ENCODE results near the gene BPNT1.

BPNT1 gene

DNA sequence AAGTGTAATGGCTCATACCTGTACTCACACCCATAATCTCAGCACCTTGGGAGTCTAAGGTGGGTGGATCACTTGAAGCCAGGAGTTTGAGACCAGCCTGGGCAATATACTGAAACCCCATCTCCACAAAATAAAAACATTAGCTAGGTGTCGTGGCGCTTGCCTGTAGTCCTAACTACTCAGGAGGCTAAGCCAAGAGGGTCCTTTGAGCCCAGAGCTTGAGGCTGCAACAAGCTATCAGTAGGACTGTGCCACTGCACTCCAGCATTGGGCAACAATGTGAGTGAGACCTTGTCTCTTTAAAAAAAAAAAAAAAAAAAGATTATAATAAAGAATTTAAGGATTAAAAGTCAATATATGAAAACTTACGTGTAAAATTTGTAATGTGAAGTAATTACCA, 11.7 kb downstream of the BPNT1 start:
- H3K36me3 ChIP-seq (ENCODE audit: control insufficient read depth, low read length), result peaks cover 74% of the 10 kb centered on the region

DNA sequence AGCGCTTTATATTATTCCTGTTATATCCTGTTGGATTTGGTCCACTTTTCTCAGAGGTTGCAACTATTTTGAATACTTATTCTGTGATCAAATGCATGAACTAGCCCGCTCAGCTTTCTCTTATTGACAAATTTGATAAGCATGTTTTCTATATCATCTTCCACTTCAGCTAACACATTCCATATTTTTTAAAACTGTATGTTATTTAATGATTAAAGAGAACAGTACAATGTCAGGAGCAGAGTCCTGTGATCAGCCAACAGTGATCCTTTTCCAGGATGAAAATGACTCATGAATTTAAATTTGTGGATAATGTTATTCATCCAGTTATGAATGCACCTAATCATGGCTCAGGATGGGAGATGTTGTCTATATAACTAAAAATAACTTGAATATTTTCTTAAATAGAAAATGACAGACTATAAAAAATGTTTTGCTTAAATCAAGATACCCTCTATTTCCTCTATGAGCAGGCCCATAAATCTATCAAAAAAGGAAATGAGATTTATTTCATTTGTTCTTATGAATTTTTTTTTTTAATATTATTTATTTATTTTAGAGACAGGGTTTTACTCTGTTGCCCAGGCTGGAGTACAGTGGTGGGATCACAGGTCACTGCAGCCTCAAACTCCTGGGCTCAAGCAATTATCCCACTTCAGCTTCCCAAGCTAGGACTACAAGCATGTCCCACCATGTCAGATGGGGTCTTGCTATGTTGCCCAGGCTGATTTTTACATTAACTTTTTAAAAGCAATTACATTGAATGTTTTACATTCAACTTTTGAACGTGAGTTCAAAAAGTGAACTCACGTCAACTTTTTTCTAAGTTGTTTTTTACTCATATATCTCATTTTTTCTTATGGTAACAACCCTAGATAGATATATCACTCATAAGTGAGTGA, 12.5 kb downstream of the BPNT1 start:
- H3K27me3 ChIP-seq (ENCODE audit: control insufficient read depth, low read length), result no peaks in the 10 kb centered on the region
- H3F3A ChIP-seq (ENCODE audit: control insufficient read depth, insufficient read depth), result 0 out of 2 replicates have a peak, but pooled peaks cover 4% of the 10 kb centered on the region
- TF ChIP-seq, protein P1, sequence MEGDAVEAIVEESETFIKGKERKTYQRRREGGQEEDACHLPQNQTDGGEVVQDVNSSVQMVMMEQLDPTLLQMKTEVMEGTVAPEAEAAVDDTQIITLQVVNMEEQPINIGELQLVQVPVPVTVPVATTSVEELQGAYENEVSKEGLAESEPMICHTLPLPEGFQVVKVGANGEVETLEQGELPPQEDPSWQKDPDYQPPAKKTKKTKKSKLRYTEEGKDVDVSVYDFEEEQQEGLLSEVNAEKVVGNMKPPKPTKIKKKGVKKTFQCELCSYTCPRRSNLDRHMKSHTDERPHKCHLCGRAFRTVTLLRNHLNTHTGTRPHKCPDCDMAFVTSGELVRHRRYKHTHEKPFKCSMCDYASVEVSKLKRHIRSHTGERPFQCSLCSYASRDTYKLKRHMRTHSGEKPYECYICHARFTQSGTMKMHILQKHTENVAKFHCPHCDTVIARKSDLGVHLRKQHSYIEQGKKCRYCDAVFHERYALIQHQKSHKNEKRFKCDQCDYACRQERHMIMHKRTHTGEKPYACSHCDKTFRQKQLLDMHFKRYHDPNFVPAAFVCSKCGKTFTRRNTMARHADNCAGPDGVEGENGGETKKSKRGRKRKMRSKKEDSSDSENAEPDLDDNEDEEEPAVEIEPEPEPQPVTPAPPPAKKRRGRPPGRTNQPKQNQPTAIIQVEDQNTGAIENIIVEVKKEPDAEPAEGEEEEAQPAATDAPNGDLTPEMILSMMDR (IDR thresholded peaks at IDR 0.05; ENCODE audit: low read depth, low read length, poor library complexity, severe bottlenecking), result no peak
- TF ChIP-seq EZH2phosphoT487 (IDR thresholded peaks at IDR 0.05; ENCODE audit: borderline replicate concordance, low read length), result no peak
- peaks cover 62% of the 10 kb centered on the region for H3K79me2 ChIP-seq (ENCODE audit: control insufficient read depth, low read length)
- H3K4me3 ChIP-seq (ENCODE audit: low read length), result no peak overlapping the region
- no peaks in the 10 kb centered on the region for H4K20me1 ChIP-seq (ENCODE audit: control insufficient read depth, insufficient read depth, low read depth, low read length)
- no peaks in the 10 kb centered on the region for H3K4me1 ChIP-seq (ENCODE audit: control insufficient read depth, low read length)
- H3K9me2 ChIP-seq (replicated peaks; ENCODE audit: control insufficient read depth, low read length), result no peaks in the 10 kb centered on the region
- H3K9me3 ChIP-seq (ENCODE audit: control insufficient read depth, insufficient read depth, low read length), result no peaks in the 10 kb centered on the region
- peaks cover 76% of the 10 kb centered on the region for H3K36me3 ChIP-seq (ENCODE audit: control insufficient read depth, low read length)
- no peak overlapping the region for H3K27ac ChIP-seq (ENCODE audit: low read depth, low read length)
- no peak overlapping the region for H3K4me2 ChIP-seq (ENCODE audit: low read length)

More for the DNA sequence above, 11.7 kb downstream of the BPNT1 start:
- no peak for TF ChIP-seq EZH2phosphoT487 (IDR thresholded peaks at IDR 0.05; ENCODE audit: borderline replicate concordance, low read length)
- TF ChIP-seq, protein P1 (IDR thresholded peaks at IDR 0.05; ENCODE audit: low read depth, low read length, poor library complexity, severe bottlenecking), result no peak
- H3F3A ChIP-seq (ENCODE audit: control insufficient read depth, insufficient read depth), result 0 out of 2 replicates have a peak, but pooled peaks cover 4% of the 10 kb centered on the region
- H3K27ac ChIP-seq (ENCODE audit: low read depth, low read length), result no peak overlapping the region
- H3K27me3 ChIP-seq (ENCODE audit: control insufficient read depth, low read length), result no peaks in the 10 kb centered on the region
- no peak overlapping the region for H3K4me3 ChIP-seq (ENCODE audit: low read length)
- H3K9me2 ChIP-seq (replicated peaks; ENCODE audit: control insufficient read depth, low read length), result no peaks in the 10 kb centered on the region
- no peaks in the 10 kb centered on the region for H3K4me1 ChIP-seq (ENCODE audit: control insufficient read depth, low read length)
- no peaks in the 10 kb centered on the region for H3K9me3 ChIP-seq (ENCODE audit: control insufficient read depth, insufficient read depth, low read length)
- peaks cover 2% of the 10 kb centered on the region; the same call in 1 of the 2 replicates for H4K20me1 ChIP-seq (ENCODE audit: control insufficient read depth, insufficient read depth, low read depth, low read length)
- no peak overlapping the region for H3K4me2 ChIP-seq (ENCODE audit: low read length)
- H3K79me2 ChIP-seq (ENCODE audit: control insufficient read depth, low read length), result peaks cover 70% of the 10 kb centered on the region

DNA sequence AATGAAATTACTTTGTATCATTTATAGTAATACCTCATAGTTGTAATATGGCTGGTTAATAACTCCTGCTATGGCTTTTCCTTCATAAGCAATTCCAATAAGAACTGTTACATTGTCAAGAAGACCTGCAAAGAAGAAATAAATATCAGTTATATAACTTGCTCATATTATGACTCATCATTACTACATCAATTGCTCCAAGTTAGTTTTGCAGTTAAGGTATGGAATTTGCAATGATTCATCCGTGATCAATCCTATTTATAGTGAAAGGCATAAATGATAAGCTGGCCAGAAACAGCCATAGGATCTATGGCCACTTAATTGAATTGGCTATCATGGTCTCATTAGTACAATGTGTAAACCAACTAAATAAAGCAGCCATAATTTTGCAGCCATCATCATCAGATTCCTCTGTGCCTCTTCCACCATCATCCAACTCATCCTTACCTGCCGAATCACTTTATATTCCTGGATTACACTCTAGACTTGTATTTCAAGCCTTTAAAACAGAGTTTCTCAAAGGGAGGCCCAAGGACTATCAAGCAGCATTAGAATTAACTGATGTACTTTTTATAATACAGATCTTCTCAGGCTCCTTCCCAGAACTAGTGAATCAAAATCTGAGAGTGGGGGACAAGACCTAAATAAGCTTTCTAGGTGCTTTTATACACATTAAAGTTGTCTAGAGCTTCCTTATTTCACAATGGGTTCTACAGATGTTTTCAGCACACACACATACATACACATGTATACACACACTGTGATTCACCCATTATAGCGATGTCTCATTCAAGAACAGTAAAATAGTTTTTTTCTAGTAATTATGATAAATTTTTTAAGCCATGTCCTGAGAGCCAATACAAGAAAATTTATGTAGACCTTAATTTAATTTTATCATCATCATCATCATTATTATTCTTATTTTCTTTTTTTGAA, 22.1 kb downstream of the BPNT1 start:
- no peaks in the 10 kb centered on the region for H3K27me3 ChIP-seq (ENCODE audit: control insufficient read depth, low read length)
- H3F3A ChIP-seq (ENCODE audit: control insufficient read depth, insufficient read depth), result peaks cover 5% of the 10 kb centered on the region; the same call in 1 of the 2 replicates
- no peaks in the 10 kb centered on the region for H4K20me1 ChIP-seq (ENCODE audit: control insufficient read depth, insufficient read depth, low read depth, low read length)
- H3K4me1 ChIP-seq (ENCODE audit: control insufficient read depth, low read length), result no peaks in the 10 kb centered on the region
- peaks cover 84% of the 10 kb centered on the region for H3K36me3 ChIP-seq (ENCODE audit: control insufficient read depth, low read length)
- H3K9me2 ChIP-seq (replicated peaks; ENCODE audit: control insufficient read depth, low read length), result no peaks in the 10 kb centered on the region
- 0 out of 2 replicates have a peak, but pooled peaks cover 2% of the 10 kb centered on the region for H3K79me2 ChIP-seq (ENCODE audit: control insufficient read depth, low read length)
- no peak overlapping the region for H3K4me3 ChIP-seq (ENCODE audit: low read length)
- no peak overlapping the region for H3K4me2 ChIP-seq (ENCODE audit: low read length)
- H3K27ac ChIP-seq (ENCODE audit: low read depth, low read length), result no peak overlapping the region
- no peaks in the 10 kb centered on the region for H3K9me3 ChIP-seq (ENCODE audit: control insufficient read depth, insufficient read depth, low read length)
- no peak for TF ChIP-seq EZH2phosphoT487 (IDR thresholded peaks at IDR 0.05; ENCODE audit: borderline replicate concordance, low read length)
- TF ChIP-seq, protein P1 (IDR thresholded peaks at IDR 0.05; ENCODE audit: low read depth, low read length, poor library complexity, severe bottlenecking), result no peak
